Stomach (tissue), 9 donors: ENCODE results near the gene MYD88. TPM values are rescaled to one million over a fixed set of nuclear protein-coding genes. Genes with fewer than 3 reads are reported as not detected.

Experiments
- DNase-seq, 2 donors: peaks; one replicate each; pipeline versions ENCODE4 v3.0.0 to v3.0.0-alpha.2; 2013 to 2019
- H3K27ac ChIP-seq, 5 donors: fragments of 200-600 bp in 4 of 5; sonication (generic) in 4 of 5; one replicate each; pipeline ENCODE4 v1.5.1; 2013 to 2019; ENCODE audit warnings: mild to moderate bottlenecking in 1 of 5, moderate library complexity in 1 of 5
- H3K27me3 ChIP-seq, 3 donors: fragments of 200-600 bp; sonication (generic); one replicate each; pipeline ENCODE4 v1.5.1; 2017 to 2019; ENCODE audit warnings: mixed run types in 1 of 3
- H3K36me3 ChIP-seq, 4 donors: fragments of 200-600 bp; sonication (generic); 1 replicate in 3 of 4; 2 replicates in 1 of 4; pipeline ENCODE4 v1.5.1; 2016 to 2019
- H3K4me1 ChIP-seq, 4 donors: fragments of 200-600 bp; sonication (generic); one replicate each; pipeline ENCODE4 v1.5.1; 2016 to 2019
- H3K4me3 ChIP-seq, 4 donors: fragments of 200-600 bp; sonication (generic) in 3 of 4; one replicate each; pipeline ENCODE4 v1.5.1; 2016 to 2019; ENCODE audit warnings: mild to moderate bottlenecking in 1 of 4
- H3K9me3 ChIP-seq, 4 donors: fragments of 200-600 bp; sonication (generic); one replicate each; pipeline ENCODE4 v1.5.1; 2016 to 2019
- EP300 ChIP-seq: sonication (generic); formaldehyde crosslinking; IDR thresholded peaks from one replicate; pipeline ENCODE4 v1.6.1; 2017; ENCODE audit warnings: antibody characterized with exemption
- POLR2A ChIP-seq, 4 donors: fragments of 450-650 bp; IDR thresholded peaks; one replicate each; pipeline ENCODE4 v1.6.1; 2016; ENCODE audit warnings: antibody characterized with exemption in 4 of 4, control low read depth in 2 of 4, mild to moderate bottlenecking in 1 of 4, moderate library complexity in 1 of 4
- POLR2AphosphoS5 ChIP-seq, 3 donors: sonication (generic); formaldehyde crosslinking; IDR thresholded peaks; one replicate each; pipeline ENCODE4 v1.6.1; 2016; ENCODE audit warnings: antibody characterized with exemption in 3 of 3
- WGBS, 5 donors: extraction: QIAGEN DNeasy Blood & Tissue Kit in 3 of 5; methylation state at CpG; one replicate each; pipeline versions ENCODE4 v1.1.5 to v1.1.7; 2013 to 2018; 5-methylcytosine and 5-hydroxymethylcytosine counted together
- intact Hi-C: fragments of 100-400 bp; cut with DNase I; formaldehyde crosslinking; loops from one replicate; pipeline ENCODE4 v1.15.1; 2023; ENCODE audit warnings: low total_unique reads
- polyA plus RNA-seq, 3 donors: library from polyadenylated mRNA; stranded (reverse); fragments of 200-250 nt; gene quantifications; one replicate each; pipeline ENCODE4 v1.2.3, GENCODE V29; 2013
- total RNA-seq, 5 donors: library from RNA; depleted of rRNA; stranded (reverse); fragments of >200 nt; gene quantifications; one replicate each; pipeline versions ENCODE4 v1.1.0 to v1.2.3, GENCODE V29; 2014 to 2016
- TF ChIP-seq, protein P1 (sequence below), 7 experiments: fragments of 450-650 bp in 4 of 7; fragments of 200-600 bp in 3 of 7; sonication (generic) in 3 of 7; IDR thresholded peaks; one replicate each; pipeline ENCODE4 v1.5.1; 2016 to 2019; ENCODE audit warnings: antibody characterized with exemption in 7 of 7, control low read depth in 2 of 7, mild to moderate bottlenecking in 1 of 7
- donor health status: healthy with polysubstance abuse.
- donor health status: Bipolar disorder and iron deficiency.
- donor health status: healthy.

The MYD88 gene
- total and polyA plus RNA-seq, 8 donors: 9.0 to 67.8 (median 31.9) TPM

DNA sequence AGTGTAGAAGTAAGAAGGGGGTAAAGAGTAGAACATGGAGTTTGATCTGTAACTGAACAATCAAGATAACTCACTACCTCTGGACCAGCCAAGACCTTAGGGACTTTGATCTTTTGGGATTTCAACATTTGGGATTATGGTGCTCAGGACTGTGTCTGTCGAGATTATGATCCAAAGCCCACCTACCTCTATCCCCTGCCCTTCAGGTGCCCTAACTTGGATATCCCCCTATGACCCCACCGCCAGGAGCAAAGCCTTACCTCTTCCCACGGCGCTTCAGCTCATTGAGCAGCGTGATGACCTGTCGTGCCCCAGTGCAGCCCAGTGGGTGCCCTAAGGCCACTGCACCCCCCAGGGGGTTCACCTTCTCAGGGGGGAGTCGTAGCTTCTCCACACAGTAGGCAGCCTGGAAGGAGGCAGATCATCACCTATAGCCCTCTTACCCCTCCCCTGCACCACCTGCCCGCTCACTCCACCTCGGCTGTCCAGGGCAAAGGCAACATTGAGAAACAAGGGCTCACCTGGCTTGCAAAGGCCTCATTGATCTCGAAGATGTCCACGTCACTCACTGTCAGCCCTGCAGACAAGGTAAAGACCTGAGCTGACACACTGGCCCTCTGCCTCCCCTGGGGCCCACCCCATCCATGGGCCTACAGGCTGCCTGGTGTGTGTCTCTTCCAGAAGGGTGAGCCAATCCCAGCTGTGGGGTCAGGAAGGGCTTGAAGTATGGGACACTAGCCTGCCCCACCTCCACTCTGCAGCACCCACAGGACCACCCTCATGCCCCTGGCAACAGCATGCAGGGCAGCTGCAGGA is 12.9 kb upstream of the MYD88 start:
- Histone ChIP-seq H3K9me3 (no peaks in the 10 kb centered on the region), H3K27ac (no peak overlapping the region), H3K36me3 (peaks cover 96 to 100% (median 100%) of the 10 kb centered on the region in 4 donors), H3K4me1 (peaks cover 0 to 24% (median 6%) of the 10 kb centered on the region in 4 donors), H3K4me3 (no peak overlapping the region), H3K27me3 (no peaks in the 10 kb centered on the region)
- WGBS, 5 donors: 91 to 96% (median 92%) methylated on average over 9 to 11 of the region's 11 CpGs
- TF ChIP-seq POLR2A (IDR thresholded peaks at IDR 0.05) (no peak), EP300 (no peak)
- TF ChIP-seq, protein P1, sequence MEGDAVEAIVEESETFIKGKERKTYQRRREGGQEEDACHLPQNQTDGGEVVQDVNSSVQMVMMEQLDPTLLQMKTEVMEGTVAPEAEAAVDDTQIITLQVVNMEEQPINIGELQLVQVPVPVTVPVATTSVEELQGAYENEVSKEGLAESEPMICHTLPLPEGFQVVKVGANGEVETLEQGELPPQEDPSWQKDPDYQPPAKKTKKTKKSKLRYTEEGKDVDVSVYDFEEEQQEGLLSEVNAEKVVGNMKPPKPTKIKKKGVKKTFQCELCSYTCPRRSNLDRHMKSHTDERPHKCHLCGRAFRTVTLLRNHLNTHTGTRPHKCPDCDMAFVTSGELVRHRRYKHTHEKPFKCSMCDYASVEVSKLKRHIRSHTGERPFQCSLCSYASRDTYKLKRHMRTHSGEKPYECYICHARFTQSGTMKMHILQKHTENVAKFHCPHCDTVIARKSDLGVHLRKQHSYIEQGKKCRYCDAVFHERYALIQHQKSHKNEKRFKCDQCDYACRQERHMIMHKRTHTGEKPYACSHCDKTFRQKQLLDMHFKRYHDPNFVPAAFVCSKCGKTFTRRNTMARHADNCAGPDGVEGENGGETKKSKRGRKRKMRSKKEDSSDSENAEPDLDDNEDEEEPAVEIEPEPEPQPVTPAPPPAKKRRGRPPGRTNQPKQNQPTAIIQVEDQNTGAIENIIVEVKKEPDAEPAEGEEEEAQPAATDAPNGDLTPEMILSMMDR (IDR thresholded peaks at IDR 0.05): no peak
- peak in 1 of 2 donors; percentile 18 for DNase-seq
- intact Hi-C loops: loop anchor here (10.0 kb wide), 1 partner anchor 349 kb away; no protein-coding TSS in a partner anchor

DNA sequence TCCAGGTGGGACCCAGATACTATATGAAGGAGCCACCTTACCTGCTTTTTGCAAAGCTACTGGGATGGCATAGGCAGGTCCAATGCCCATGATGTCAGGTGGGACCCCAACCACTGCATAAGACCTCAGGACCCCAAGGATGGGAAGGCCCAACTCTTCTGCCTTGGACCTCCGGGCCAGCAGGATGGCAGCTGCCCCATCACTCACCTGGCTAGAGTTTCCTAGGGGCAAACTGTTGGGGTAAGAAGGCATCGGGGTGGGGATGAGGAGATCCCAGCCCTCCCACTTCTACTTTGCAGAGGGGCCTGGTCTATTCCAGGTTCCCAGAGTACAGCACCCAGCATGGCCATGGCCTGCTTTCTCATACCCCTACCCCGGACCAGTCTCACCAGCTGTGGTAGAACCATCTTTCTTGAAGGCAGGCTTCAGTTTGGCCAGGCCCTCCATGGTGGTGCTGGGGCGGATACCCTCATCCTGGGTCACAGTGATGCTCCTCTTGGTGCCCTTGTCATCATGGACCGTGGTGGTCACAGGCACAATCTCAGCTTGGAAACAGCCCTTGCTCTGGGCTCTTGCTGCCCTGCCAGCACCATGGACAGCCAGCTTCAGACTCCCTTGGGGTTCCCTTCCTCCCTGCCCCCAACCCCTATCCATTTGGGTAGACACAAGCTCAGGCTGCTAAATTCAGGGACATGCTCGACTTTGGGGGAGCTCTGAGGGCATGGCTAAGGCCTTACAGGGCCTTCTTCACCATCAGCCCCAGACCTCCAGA is 12.2 kb upstream of the MYD88 start:
- Histone ChIP-seq H3K36me3 (peaks cover 96 to 100% (median 100%) of the 10 kb centered on the region in 4 donors), H3K9me3 (no peaks in the 10 kb centered on the region), H3K27me3 (no peaks in the 10 kb centered on the region), H3K4me3 (no peak overlapping the region), H3K4me1 (peaks cover 0 to 31% (median 6%) of the 10 kb centered on the region in 4 donors), H3K27ac (no peak overlapping the region)
- DNase-seq: peak in 1 of 2 donors; percentile 15
- 91 to 100% (median 93%) methylated on average over 4 to 6 of the region's 6 CpGs for WGBS, 5 donors
- intact Hi-C loops: loop anchor here (10.0 kb wide), 1 partner anchor 348 kb away; no protein-coding TSS in a partner anchor
- TF ChIP-seq EP300: no peak
- no peak for TF ChIP-seq POLR2AphosphoS5 (IDR thresholded peaks at IDR 0.05)
- TF ChIP-seq, protein P1 (IDR thresholded peaks at IDR 0.05): no peak
- no peak for TF ChIP-seq POLR2A (IDR thresholded peaks at IDR 0.05)

DNA sequence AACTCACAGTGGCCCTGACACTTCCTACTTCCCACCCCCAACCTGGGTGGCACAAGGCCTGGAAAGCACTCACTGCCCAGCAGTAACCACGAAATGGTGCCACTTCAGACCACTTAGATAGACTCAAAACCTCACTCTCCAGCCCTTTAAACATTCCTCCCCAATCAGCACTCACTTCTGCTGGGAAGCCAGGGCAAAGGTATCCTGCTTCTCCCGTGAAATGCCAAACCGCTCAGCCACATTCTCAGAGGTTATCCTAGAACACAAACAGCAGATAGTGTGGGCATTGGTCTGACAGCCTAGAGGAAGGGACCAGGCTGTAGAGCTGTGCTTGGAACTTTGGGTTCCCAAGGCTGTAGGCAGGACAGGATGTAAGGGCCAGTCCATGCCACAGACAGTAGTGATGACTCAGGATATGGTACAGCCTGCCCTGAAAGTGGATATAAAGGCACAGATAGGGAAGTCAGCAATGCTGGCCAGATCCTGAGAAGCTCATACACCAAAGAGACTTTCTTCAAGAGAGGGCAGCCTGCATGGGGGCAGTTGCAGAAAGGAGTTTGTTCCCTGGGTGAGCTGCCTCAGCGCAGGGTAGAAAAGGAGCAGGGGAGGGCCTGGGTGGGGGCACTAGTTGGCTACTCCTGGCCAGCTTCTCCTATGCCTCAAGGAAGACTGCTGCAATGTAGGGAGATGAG is 10.7 kb upstream of the MYD88 start:
- no peaks in the 10 kb centered on the region for H3K27me3 ChIP-seq
- H3K36me3 ChIP-seq: peaks cover 88 to 100% (median 100%) of the 10 kb centered on the region in 4 donors
- H3K9me3 ChIP-seq: no peaks in the 10 kb centered on the region
- TF ChIP-seq POLR2A (IDR thresholded peaks at IDR 0.05): no peak
- TF ChIP-seq POLR2AphosphoS5 (IDR thresholded peaks at IDR 0.05): no peak
- no peak for TF ChIP-seq EP300
- TF ChIP-seq, protein P1 (IDR thresholded peaks at IDR 0.05): no peak
- no peak overlapping the region for H3K4me3 ChIP-seq
- DNase-seq: peak in 1 of 2 donors; percentile 15
- peaks cover 5 to 45% (median 18%) of the 10 kb centered on the region in 4 donors for H3K4me1 ChIP-seq
- H3K27ac ChIP-seq: no peak overlapping the region
- intact Hi-C loops: loop anchor here (10.0 kb wide), 1 partner anchor 347 kb away; no protein-coding TSS in a partner anchor
- 77 to 94% (median 85%) methylated on average over 4 of the region's 4 CpGs for WGBS, 5 donors

DNA sequence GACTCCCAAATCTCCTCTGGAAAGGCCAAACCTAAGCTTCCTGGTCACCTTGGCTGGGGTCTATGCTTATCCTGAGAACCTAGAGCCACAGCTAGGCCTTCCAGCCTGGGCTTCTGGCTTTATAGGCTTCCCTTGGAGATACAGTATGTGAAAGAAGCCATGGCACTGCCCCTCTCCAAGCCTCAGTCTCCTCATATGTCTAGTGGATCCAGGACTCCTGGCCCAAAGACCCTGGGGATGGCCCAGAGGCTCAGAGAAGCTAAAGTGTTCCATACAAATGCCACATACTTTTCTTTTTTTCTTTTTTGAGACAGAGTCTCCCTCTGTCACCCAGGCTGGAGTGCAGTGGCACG is 10.2 kb upstream of the MYD88 start:
- peaks cover 10 to 50% (median 23%) of the 10 kb centered on the region in 4 donors for H3K4me1 ChIP-seq
- H3K36me3 ChIP-seq: peaks cover 83 to 100% (median 100%) of the 10 kb centered on the region in 4 donors
- 92 to 100% (median 94%) methylated on average over 1 of the region's 1 CpG for WGBS, 5 donors
- no peaks in the 10 kb centered on the region for H3K27me3 ChIP-seq
- DNase-seq: peak in 1 of 2 donors; percentile 13
- TF ChIP-seq POLR2AphosphoS5 (IDR thresholded peaks at IDR 0.05) (no peak), POLR2A (IDR thresholded peaks at IDR 0.05) (no peak)
- TF ChIP-seq, protein P1 (IDR thresholded peaks at IDR 0.05): no peak
- H3K4me3 ChIP-seq: no peak overlapping the region
- H3K27ac ChIP-seq: peak overlapping the region in 1 of 5 donors; percentile 3
- H3K9me3 ChIP-seq: no peaks in the 10 kb centered on the region
- intact Hi-C loops: loop anchor here (10.0 kb wide), 1 partner anchor 347 kb away; no protein-coding TSS in a partner anchor
